Hepatocyte (in vitro differentiated cells): ENCODE measurements around the gene USH2A. TPM values are rescaled to one million over a fixed set of nuclear protein-coding genes. Genes with fewer than 3 reads are reported as not detected.

Source experiments
- DNase-seq: peaks from one replicate; pipeline ENCODE4 v3.0.0-alpha.2; 2016; ENCODE audit warnings: low spot score
- H2AFZ ChIP-seq: fragments of 200-600 bp; sonication (generic); 2 replicates; pipeline ENCODE4 v1.6.0; 2016; ENCODE audit warnings: antibody characterized with exemption, mild to moderate bottlenecking
- H3K27ac ChIP-seq: fragments of 200-600 bp; sonication (generic); 2 replicates; pipeline ENCODE4 v1.5.1; 2016; ENCODE audit warnings: mild to moderate bottlenecking
- H3K27me3 ChIP-seq: fragments of 200-600 bp; sonication (generic); 2 replicates; pipeline ENCODE4 v1.6.1; 2016
- H3K36me3 ChIP-seq: fragments of 200-600 bp; sonication (generic); replicated peaks from 2 replicates; pipeline ENCODE4 v1.5.1; 2016; ENCODE audit warnings: low read depth; ENCODE audit not compliant: insufficient read depth
- H3K4me1 ChIP-seq: fragments of 200-600 bp; sonication (generic); 2 replicates; pipeline ENCODE4 v1.5.1; 2016; ENCODE audit warnings: mild to moderate bottlenecking, moderate library complexity; ENCODE audit not compliant: insufficient read depth
- H3K4me2 ChIP-seq: fragments of 200-600 bp; sonication (generic); 2 replicates; pipeline ENCODE4 v1.6.0; 2016
- H3K4me3 ChIP-seq: fragments of 200-600 bp; sonication (generic); 2 replicates; pipeline ENCODE4 v1.5.1; 2016; ENCODE audit warnings: mild to moderate bottlenecking
- H3K79me2 ChIP-seq: fragments of 200-600 bp; sonication (generic); 2 replicates; pipeline ENCODE4 v1.6.0; 2017; ENCODE audit warnings: mild to moderate bottlenecking
- H3K9me2 ChIP-seq: fragments of 200-600 bp; sonication (generic); replicated peaks from 2 replicates; pipeline ENCODE4 v1.6.0; 2017; ENCODE audit warnings: mild to moderate bottlenecking; ENCODE audit not compliant: insufficient read depth
- H3K9me3 ChIP-seq: fragments of 200-600 bp; sonication (generic); 2 replicates; pipeline ENCODE4 v1.5.1; 2016; ENCODE audit warnings: low read depth, mild to moderate bottlenecking
- H4K20me1 ChIP-seq: fragments of 200-600 bp; sonication (generic); 2 replicates; pipeline ENCODE4 v1.6.0; 2016; ENCODE audit warnings: mild to moderate bottlenecking; ENCODE audit not compliant: insufficient read depth, poor library complexity, severe bottlenecking
- EZH2 ChIP-seq: fragments of 200-600 bp; sonication (generic); IDR thresholded peaks from 2 replicates; pipeline ENCODE4 v1.6.1; 2016; ENCODE audit warnings: antibody characterized with exemption, mild to moderate bottlenecking, borderline replicate concordance
- EZH2phosphoT487 ChIP-seq: fragments of 200-600 bp; sonication (generic); IDR thresholded peaks from one replicate; pipeline ENCODE4 v1.6.1; 2018; ENCODE audit warnings: antibody characterized with exemption, mild to moderate bottlenecking, low read depth, moderate library complexity; ENCODE audit not compliant: unreplicated experiment, severe bottlenecking
- WGBS: methylation state at CpG from one replicate; pipeline ENCODE4 v1.1.6; 2016; ENCODE audit warnings: low lambda C conversion rate; ENCODE audit errors: missing lambda C conversion rate; 5-methylcytosine and 5-hydroxymethylcytosine counted together
- polyA plus RNA-seq: library from polyadenylated mRNA; unstranded; fragments of >200 nt; fragmentation: Nextera tagmentation; extraction: Ambion mirVana; gene quantifications from 2 replicates; pipeline ENCODE4 v1.2.1, GENCODE V29; 2016
- total RNA-seq: library from RNA; depleted of rRNA; stranded (reverse); fragments of >200 nt; gene quantifications from 2 replicates; pipeline ENCODE4 v1.2.3, GENCODE V29; 2014
- TF ChIP-seq, protein P1 (sequence below): fragments of 200-600 bp; sonication (generic); IDR thresholded peaks from 2 replicates; pipeline ENCODE4 v1.5.1; 2016; ENCODE audit warnings: antibody characterized with exemption, mild to moderate bottlenecking; ENCODE audit not compliant: poor library complexity

Gene USH2A
- total and polyA plus RNA-seq, 2 experiments from 2014 or later: 0.07 TPM; not detected in 1

DNA sequence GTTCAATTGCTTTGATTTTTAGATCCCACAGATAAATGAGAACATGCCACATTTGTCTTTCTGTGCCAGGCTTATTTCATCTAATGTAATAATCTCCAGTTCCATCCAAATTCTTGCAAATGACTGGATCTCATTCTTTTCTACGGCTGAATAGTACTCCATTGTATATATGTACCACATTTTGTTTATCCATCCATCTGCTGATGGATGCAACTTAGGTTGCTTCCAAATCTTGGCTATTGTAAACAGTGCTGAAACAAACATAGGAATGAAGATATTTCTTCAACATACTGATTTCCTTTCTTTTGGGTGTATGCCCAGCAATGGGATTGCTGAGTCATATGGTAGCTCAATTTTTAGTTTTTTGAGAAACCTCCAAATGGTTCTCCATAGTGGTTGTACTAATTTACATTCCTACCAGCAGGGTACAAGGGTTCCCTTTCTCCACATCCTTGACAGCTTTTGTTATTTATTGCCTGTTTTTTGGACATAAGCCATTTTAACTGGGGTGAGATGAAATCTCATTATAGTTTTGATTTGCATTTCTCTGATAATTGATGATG, 511.8 kb downstream of the USH2A start:
- WGBS: 100% methylated on average over 1 of the region's 1 CpG
- no peaks in the 10 kb centered on the region for H3K9me3 ChIP-seq
- no peak for DNase-seq
- H3K4me1 ChIP-seq: no peaks in the 10 kb centered on the region
- no peaks in the 10 kb centered on the region for H3K27me3 ChIP-seq
- no peak for TF ChIP-seq EZH2phosphoT487
- TF ChIP-seq, protein P1, sequence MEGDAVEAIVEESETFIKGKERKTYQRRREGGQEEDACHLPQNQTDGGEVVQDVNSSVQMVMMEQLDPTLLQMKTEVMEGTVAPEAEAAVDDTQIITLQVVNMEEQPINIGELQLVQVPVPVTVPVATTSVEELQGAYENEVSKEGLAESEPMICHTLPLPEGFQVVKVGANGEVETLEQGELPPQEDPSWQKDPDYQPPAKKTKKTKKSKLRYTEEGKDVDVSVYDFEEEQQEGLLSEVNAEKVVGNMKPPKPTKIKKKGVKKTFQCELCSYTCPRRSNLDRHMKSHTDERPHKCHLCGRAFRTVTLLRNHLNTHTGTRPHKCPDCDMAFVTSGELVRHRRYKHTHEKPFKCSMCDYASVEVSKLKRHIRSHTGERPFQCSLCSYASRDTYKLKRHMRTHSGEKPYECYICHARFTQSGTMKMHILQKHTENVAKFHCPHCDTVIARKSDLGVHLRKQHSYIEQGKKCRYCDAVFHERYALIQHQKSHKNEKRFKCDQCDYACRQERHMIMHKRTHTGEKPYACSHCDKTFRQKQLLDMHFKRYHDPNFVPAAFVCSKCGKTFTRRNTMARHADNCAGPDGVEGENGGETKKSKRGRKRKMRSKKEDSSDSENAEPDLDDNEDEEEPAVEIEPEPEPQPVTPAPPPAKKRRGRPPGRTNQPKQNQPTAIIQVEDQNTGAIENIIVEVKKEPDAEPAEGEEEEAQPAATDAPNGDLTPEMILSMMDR: no peak
- no peak for TF ChIP-seq EZH2
- no peak overlapping the region for H3K4me3 ChIP-seq
- H3K4me2 ChIP-seq: no peak overlapping the region
- no peaks in the 10 kb centered on the region for H3K79me2 ChIP-seq
- no peak overlapping the region for H3K27ac ChIP-seq
- H3K9me2 ChIP-seq: no peaks in the 10 kb centered on the region
- H2AFZ ChIP-seq: no peak overlapping the region
- no peaks in the 10 kb centered on the region for H4K20me1 ChIP-seq
- H3K36me3 ChIP-seq: no peaks in the 10 kb centered on the region

DNA sequence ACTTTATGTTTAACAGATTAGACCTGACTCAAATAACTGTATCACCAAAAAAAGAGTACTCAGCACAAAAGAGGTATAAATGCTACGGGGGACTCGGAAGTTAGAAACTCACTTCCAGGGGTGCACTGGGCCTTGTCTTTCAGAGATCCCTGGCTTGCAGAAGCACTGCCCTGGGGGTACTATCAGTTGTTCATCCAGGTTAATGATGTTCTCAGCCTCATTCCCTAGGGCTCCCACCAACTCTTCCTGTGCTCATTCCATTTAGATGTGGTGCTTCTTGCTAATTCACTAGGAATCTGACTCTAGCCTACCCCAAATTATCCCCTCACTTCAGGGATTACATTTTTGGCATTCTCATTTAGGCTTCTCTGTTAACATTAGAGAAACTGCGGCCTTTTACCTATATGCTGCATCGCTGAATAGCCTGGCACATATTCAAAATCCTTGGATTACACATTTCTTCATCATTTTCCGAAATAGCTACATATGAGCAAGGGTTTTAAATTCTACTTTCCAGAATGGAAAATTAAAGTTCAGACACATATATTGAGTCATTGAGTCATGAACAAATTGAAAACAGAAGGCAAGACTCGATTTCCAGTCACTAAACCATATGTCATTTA, 517.6 kb downstream of the USH2A start:
- WGBS: 87% methylated on average over 6 of the region's 6 CpGs
- Histone ChIP-seq H2AFZ (no peak overlapping the region), H3K27me3 (no peaks in the 10 kb centered on the region), H4K20me1 (no peaks in the 10 kb centered on the region), H3K4me2 (no peak overlapping the region), H3K9me2 (no peaks in the 10 kb centered on the region), H3K4me3 (no peak overlapping the region), H3K4me1 (no peaks in the 10 kb centered on the region), H3K36me3 (no peaks in the 10 kb centered on the region), H3K27ac (no peak overlapping the region), H3K79me2 (no peaks in the 10 kb centered on the region), H3K9me3 (no peaks in the 10 kb centered on the region)
- DNase-seq: no peak
- TF ChIP-seq EZH2phosphoT487: no peak

DNA sequence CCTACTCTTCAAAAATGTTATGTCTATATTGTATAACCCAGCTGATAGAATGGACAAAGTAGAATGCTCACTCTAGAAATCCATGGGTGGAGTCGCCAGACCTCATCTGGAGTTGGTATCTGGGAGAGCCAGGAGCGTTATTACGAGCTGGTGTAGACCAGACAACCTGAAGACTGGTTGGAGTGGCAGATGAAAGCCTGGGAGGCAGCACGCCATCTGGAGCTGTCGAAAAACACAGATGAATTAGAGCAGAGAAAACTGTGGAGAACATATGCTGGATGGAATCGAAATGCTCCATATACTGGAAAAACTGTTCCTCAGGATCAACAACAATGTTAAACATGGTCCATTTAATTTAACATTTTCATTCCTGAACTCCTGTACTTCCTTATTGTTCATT, 522.6 kb downstream of the USH2A start:
- no peaks in the 10 kb centered on the region for H4K20me1 ChIP-seq
- H3K79me2 ChIP-seq: no peaks in the 10 kb centered on the region
- no peak for DNase-seq
- H2AFZ ChIP-seq: no peak overlapping the region
- H3K4me3 ChIP-seq: no peak overlapping the region
- no peak overlapping the region for H3K27ac ChIP-seq
- WGBS: 75% methylated on average over 6 of the region's 6 CpGs
- no peak overlapping the region for H3K4me2 ChIP-seq
- TF ChIP-seq EZH2phosphoT487 (no peak), EZH2 (no peak)
- TF ChIP-seq, protein P1: no peak
- H3K4me1 ChIP-seq: no peaks in the 10 kb centered on the region
- no peaks in the 10 kb centered on the region for H3K9me2 ChIP-seq
- no peaks in the 10 kb centered on the region for H3K27me3 ChIP-seq
- no peaks in the 10 kb centered on the region for H3K36me3 ChIP-seq
- H3K9me3 ChIP-seq: no peaks in the 10 kb centered on the region

DNA sequence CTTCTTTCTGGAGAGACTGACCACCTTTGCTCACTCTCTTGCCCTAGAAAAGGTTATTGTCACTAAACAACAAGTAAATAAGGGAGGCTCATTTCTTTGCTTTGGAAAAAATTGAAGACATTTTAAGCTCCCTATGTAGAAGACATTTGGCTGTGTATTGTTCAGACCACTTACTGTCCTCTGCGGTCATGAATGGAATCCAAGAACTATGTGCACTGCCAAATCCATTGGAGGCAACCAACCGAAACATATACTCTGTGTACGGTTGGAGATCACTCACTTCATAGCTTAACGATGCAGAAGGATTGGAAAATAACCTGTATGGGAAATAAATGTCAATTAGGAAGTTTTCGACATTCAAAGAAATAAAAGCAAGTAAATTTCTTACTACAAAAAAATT, 523.3 kb downstream of the USH2A start:
- Histone ChIP-seq H3K27me3 (no peaks in the 10 kb centered on the region), H3K36me3 (no peaks in the 10 kb centered on the region), H3K9me2 (no peaks in the 10 kb centered on the region), H3K4me2 (no peak overlapping the region), H3K9me3 (no peaks in the 10 kb centered on the region), H3K4me1 (no peaks in the 10 kb centered on the region), H2AFZ (no peak overlapping the region), H4K20me1 (no peaks in the 10 kb centered on the region), H3K27ac (no peak overlapping the region), H3K4me3 (no peak overlapping the region), H3K79me2 (no peaks in the 10 kb centered on the region)
- no peak for TF ChIP-seq EZH2phosphoT487
- WGBS: 96% methylated on average over 5 of the region's 5 CpGs
- no peak for DNase-seq
